ENCODE data around the gene CPLX3.

Gene CPLX3

DNA sequence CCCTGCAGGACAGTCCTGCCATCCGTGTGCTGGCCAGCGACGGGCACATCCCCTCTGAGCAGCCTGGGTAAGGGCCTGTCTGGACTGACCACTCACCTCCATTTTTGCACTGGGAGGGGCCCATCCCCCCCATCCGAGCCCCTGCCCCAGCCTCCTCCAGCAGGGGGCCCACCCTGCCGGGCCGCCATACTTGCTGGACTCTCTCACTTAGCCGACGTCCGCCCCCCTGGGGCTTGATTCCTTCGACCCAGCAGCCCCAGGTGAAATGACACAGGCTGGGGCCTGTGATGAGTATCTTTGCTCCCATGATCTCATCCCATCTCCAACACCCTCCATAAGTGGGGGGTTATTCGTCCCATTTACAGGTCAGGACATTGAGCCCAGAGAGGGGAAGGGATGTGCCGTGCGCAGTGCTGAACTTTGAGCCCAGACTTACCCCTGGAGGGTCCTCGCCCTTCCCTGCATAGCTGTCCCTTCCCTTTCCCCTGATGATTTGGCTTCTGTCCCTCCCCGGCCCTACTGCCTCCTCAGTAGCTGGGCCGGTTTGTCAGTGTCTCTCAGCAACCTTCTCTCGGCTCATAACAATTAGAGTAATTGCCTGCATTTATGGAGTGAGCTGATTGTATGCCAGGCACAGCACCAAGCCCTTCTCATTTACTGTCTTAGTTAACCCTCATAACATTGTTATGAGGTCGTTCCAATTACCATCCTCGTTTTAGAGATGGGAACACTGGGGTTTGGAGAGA lies 9.6 kb upstream of the CPLX3 start:
- H3K27ac ChIP-seq (ENCODE audit: low read depth, low read length) = no peak overlapping the region

DNA sequence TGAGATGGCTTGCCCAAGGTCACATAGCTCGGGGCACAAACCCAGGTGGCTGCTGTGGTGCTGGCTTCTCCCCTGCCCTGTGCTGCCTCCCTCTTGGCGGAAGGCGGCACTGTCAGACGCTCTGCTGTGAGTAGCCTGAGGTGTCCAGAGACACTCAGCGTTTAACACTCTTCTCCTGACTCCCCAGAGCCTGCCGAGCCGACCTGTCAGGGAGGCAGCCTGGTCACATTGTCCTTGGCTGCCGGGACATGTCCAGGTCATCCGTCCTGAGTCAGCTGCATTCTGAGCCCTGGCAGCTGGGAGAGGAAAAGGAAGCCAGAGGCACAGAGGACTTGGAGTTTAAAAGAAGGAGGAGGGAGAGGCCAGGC lies 9.1 kb upstream of the CPLX3 start:
- Histone ChIP-seq H3K4me1 (ENCODE audit: control insufficient read depth in 1 of 2, insufficient read depth in 2 of 2, low read length in 2 of 2) (peaks cover 30 to 34% of the 10 kb centered on the region in 2 donors), H3K9ac (ENCODE audit: low read depth in 1 of 2, low read length in 2 of 2) (peak overlapping the region in 1 of 2 donors; percentile 7), H3K27me3 (ENCODE audit: control insufficient read depth in 1 of 2, insufficient read depth in 2 of 2, low read length in 2 of 2) (no peaks in the 10 kb centered on the region), H3K4me3 (ENCODE audit: low read depth in 1 of 2, low read length in 2 of 2) (no peak overlapping the region), H3K36me3 (ENCODE audit: control insufficient read depth in 1 of 2, insufficient read depth in 2 of 2, low read length in 2 of 2) (no peaks in the 10 kb centered on the region), H3K9me3 (ENCODE audit: control insufficient read depth in 1 of 2, low read length in 2 of 2) (no peaks in the 10 kb centered on the region), H3K27ac (ENCODE audit: low read depth, low read length) (no peak overlapping the region)

More for the DNA sequence above, 9.6 kb upstream of the CPLX3 start:
- H3K9ac ChIP-seq (ENCODE audit: low read depth in 1 of 2, low read length in 2 of 2) = peak overlapping the region; percentile 1 to 7
- no peaks in the 10 kb centered on the region for H3K9me3 ChIP-seq (ENCODE audit: control insufficient read depth in 1 of 2, low read length in 2 of 2)
- no peaks in the 10 kb centered on the region for H3K27me3 ChIP-seq (ENCODE audit: control insufficient read depth in 1 of 2, insufficient read depth in 2 of 2, low read length in 2 of 2)
- no peaks in the 10 kb centered on the region for H3K36me3 ChIP-seq (ENCODE audit: control insufficient read depth in 1 of 2, insufficient read depth in 2 of 2, low read length in 2 of 2)
- H3K4me3 ChIP-seq (ENCODE audit: low read depth in 1 of 2, low read length in 2 of 2) = no peak overlapping the region
- H3K4me1 ChIP-seq (ENCODE audit: control insufficient read depth in 1 of 2, insufficient read depth in 2 of 2, low read length in 2 of 2) = peaks cover 30 to 34% of the 10 kb centered on the region in 2 donors

DNA sequence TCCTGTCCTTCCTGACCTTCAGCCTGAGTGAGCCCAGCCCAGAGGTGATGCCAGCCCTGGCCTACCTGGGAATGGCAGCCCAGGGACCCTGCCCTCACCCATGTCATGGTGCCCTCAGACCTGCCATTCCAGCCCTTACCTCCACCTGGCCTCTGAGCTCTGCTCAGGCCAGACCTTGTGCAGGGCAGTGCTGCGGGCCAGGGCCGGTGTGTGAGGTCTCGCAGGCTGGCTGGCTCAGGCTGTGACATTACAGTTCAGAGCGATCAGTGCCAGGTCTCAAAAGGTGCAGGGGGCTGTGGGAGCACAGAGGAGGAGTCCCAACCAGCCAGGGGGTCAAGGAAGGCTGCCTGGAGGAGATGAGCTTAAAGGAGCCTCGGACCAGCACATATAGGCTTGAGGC lies 6.4 kb upstream of the CPLX3 start:
- Histone ChIP-seq H3K4me3 (ENCODE audit: low read depth in 1 of 2, low read length in 2 of 2) (no peak overlapping the region), H3K27ac (ENCODE audit: low read depth, low read length) (no peak overlapping the region), H3K36me3 (ENCODE audit: control insufficient read depth in 1 of 2, insufficient read depth in 2 of 2, low read length in 2 of 2) (no peaks in the 10 kb centered on the region), H3K9ac (ENCODE audit: low read depth in 1 of 2, low read length in 2 of 2) (no peak overlapping the region), H3K4me1 (ENCODE audit: control insufficient read depth in 1 of 2, insufficient read depth in 2 of 2, low read length in 2 of 2) (peaks cover 25 to 28% of the 10 kb centered on the region in 2 donors), H3K9me3 (ENCODE audit: control insufficient read depth in 1 of 2, low read length in 2 of 2) (no peaks in the 10 kb centered on the region), H3K27me3 (ENCODE audit: control insufficient read depth in 1 of 2, insufficient read depth in 2 of 2, low read length in 2 of 2) (no peaks in the 10 kb centered on the region)

- Histone ChIP-seq H3K4me3 (ENCODE audit: low read depth in 1 of 2, low read length in 2 of 2) (no peak overlapping the region), H3K9me3 (ENCODE audit: control insufficient read depth in 1 of 2, low read length in 2 of 2) (no peaks in the 10 kb centered on the region), H3K27ac (ENCODE audit: low read depth, low read length) (no peak overlapping the region), H3K36me3 (ENCODE audit: control insufficient read depth in 1 of 2, insufficient read depth in 2 of 2, low read length in 2 of 2) (no peaks in the 10 kb centered on the region), H3K27me3 (ENCODE audit: control insufficient read depth in 1 of 2, insufficient read depth in 2 of 2, low read length in 2 of 2) (peaks cover 0 to 8% of the 10 kb centered on the region in 2 donors), H3K9ac (ENCODE audit: low read depth in 1 of 2, low read length in 2 of 2) (no peak overlapping the region), H3K4me1 (ENCODE audit: control insufficient read depth in 1 of 2, insufficient read depth in 2 of 2, low read length in 2 of 2) (peaks cover 20 to 22% of the 10 kb centered on the region in 2 donors)
Observed at GRCh38 chr15:74821091-74821789, 5.2 kb upstream of the CPLX3 start.

GRCh38 chr15:74821790-74822158 lies 4.7 kb upstream of the CPLX3 start:
- no peak overlapping the region for H3K9ac ChIP-seq (ENCODE audit: low read depth in 1 of 2, low read length in 2 of 2)
- no peak overlapping the region for H3K4me3 ChIP-seq (ENCODE audit: low read depth in 1 of 2, low read length in 2 of 2)
- H3K27me3 ChIP-seq (ENCODE audit: control insufficient read depth in 1 of 2, insufficient read depth in 2 of 2, low read length in 2 of 2) = peaks cover 1 to 10% of the 10 kb centered on the region in 2 donors
- no peaks in the 10 kb centered on the region for H3K36me3 ChIP-seq (ENCODE audit: control insufficient read depth in 1 of 2, insufficient read depth in 2 of 2, low read length in 2 of 2)
- no peaks in the 10 kb centered on the region for H3K9me3 ChIP-seq (ENCODE audit: control insufficient read depth in 1 of 2, low read length in 2 of 2)
- no peak overlapping the region for H3K27ac ChIP-seq (ENCODE audit: low read depth, low read length)
- peaks cover 19 to 20% of the 10 kb centered on the region in 2 donors for H3K4me1 ChIP-seq (ENCODE audit: control insufficient read depth in 1 of 2, insufficient read depth in 2 of 2, low read length in 2 of 2)

- Histone ChIP-seq H3K4me3 (ENCODE audit: low read depth in 1 of 2, low read length in 2 of 2) (no peak overlapping the region), H3K4me1 (ENCODE audit: control insufficient read depth in 1 of 2, insufficient read depth in 2 of 2, low read length in 2 of 2) (peaks cover 14 to 16% of the 10 kb centered on the region in 2 donors), H3K27ac (ENCODE audit: low read depth, low read length) (no peak overlapping the region), H3K36me3 (ENCODE audit: control insufficient read depth in 1 of 2, insufficient read depth in 2 of 2, low read length in 2 of 2) (no peaks in the 10 kb centered on the region), H3K27me3 (ENCODE audit: control insufficient read depth in 1 of 2, insufficient read depth in 2 of 2, low read length in 2 of 2) (peaks cover 6 to 15% of the 10 kb centered on the region in 2 donors), H3K9me3 (ENCODE audit: control insufficient read depth in 1 of 2, low read length in 2 of 2) (no peaks in the 10 kb centered on the region), H3K9ac (ENCODE audit: low read depth in 1 of 2, low read length in 2 of 2) (no peak overlapping the region)
Observed at GRCh38 chr15:74822233-74822632, 4.2 kb upstream of the CPLX3 start.

DNA sequence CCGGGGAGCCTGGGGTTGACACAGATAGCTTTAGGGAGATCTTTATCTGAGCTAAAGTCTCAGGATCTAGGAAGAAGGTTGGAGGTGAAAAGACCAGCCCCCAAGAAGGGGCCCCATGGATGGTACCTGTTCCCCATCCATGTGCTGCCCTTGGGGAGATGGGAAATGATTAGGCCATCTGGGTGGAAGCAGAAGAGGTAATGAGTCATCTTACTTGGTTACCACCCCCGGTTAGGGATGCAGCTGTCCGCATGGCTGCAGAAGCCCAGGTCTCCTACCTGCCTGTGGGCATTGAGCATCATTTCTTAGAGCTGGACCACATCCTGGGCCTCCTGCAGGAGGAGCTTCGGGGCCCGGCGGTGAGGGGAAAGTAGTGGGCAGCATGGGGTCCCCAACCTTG lies 3.1 kb upstream of the CPLX3 start:
- no peaks in the 10 kb centered on the region for H3K9me3 ChIP-seq (ENCODE audit: control insufficient read depth in 1 of 2, low read length in 2 of 2)
- H3K4me3 ChIP-seq (ENCODE audit: low read depth in 1 of 2, low read length in 2 of 2) = no peak overlapping the region
- no peak overlapping the region for H3K27ac ChIP-seq (ENCODE audit: low read depth, low read length)
- H3K27me3 ChIP-seq (ENCODE audit: control insufficient read depth in 1 of 2, insufficient read depth in 2 of 2, low read length in 2 of 2) = peaks cover 13 to 24% of the 10 kb centered on the region in 2 donors
- H3K9ac ChIP-seq (ENCODE audit: low read depth in 1 of 2, low read length in 2 of 2) = no peak overlapping the region
- peaks cover 8 to 9% of the 10 kb centered on the region in 2 donors for H3K4me1 ChIP-seq (ENCODE audit: control insufficient read depth in 1 of 2, insufficient read depth in 2 of 2, low read length in 2 of 2)
- no peaks in the 10 kb centered on the region for H3K36me3 ChIP-seq (ENCODE audit: control insufficient read depth in 1 of 2, insufficient read depth in 2 of 2, low read length in 2 of 2)

DNA sequence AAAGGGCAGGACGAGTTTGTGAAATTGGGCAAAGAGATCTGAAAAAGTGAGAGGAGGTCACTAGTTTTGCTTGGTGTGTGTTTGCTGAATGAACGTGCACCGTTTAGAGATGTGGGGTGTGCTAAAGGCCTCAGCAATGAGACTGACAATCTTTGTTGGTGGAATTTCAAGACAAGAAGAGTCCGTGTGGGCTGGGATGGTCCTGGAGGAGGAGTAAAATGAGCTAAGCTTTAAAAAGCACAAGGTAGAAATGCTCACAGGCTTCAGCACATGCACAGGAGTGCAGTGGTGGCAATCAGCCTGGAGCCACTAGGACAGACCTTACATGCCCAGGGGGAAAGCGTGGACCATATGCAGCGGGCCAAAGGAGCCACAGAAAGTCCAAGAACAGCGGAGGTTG lies 1.5 kb upstream of the CPLX3 start:
- Histone ChIP-seq H3K9ac (ENCODE audit: low read depth in 1 of 2, low read length in 2 of 2) (no peak overlapping the region), H3K9me3 (ENCODE audit: control insufficient read depth in 1 of 2, low read length in 2 of 2) (no peaks in the 10 kb centered on the region), H3K27ac (ENCODE audit: low read depth, low read length) (no peak overlapping the region), H3K4me3 (ENCODE audit: low read depth in 1 of 2, low read length in 2 of 2) (no peak overlapping the region), H3K36me3 (ENCODE audit: control insufficient read depth in 1 of 2, insufficient read depth in 2 of 2, low read length in 2 of 2) (no peaks in the 10 kb centered on the region), H3K4me1 (ENCODE audit: control insufficient read depth in 1 of 2, insufficient read depth in 2 of 2, low read length in 2 of 2) (no peaks in the 10 kb centered on the region), H3K27me3 (ENCODE audit: control insufficient read depth in 1 of 2, insufficient read depth in 2 of 2, low read length in 2 of 2) (peaks cover 13 to 28% of the 10 kb centered on the region in 2 donors)

- H3K4me3 ChIP-seq (ENCODE audit: low read depth in 1 of 2, low read length in 2 of 2) = no peak overlapping the region
- H3K36me3 ChIP-seq (ENCODE audit: control insufficient read depth in 1 of 2, insufficient read depth in 2 of 2, low read length in 2 of 2) = no peaks in the 10 kb centered on the region
- peaks cover 13 to 28% of the 10 kb centered on the region in 2 donors for H3K27me3 ChIP-seq (ENCODE audit: control insufficient read depth in 1 of 2, insufficient read depth in 2 of 2, low read length in 2 of 2)
Observed at GRCh38 chr15:74825866-74826265, 561 bp upstream of the CPLX3 start.

DNA sequence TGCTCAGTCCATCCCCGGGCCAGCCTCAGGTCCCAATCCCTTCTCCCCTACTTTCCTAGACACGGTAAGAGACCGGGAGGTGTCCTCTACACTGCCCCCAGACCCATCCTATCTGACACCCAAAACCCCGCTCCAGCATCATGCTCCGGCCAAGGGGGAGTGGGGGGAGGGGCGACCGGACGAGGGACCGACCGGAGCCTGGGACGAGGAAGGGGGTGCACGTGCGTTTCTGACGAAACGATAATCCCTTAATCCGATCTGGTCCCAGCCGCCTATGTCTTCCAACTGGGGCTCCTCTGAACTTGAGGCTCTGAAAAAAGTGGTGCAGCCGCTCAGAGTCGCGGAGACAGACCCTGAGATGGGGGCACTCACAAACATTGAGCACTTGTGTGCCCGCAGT lies 494 bp downstream of the CPLX3 start:
- Histone ChIP-seq H3K36me3 (ENCODE audit: control insufficient read depth in 1 of 2, insufficient read depth in 2 of 2, low read length in 2 of 2) (no peaks in the 10 kb centered on the region), H3K4me3 (ENCODE audit: low read depth in 1 of 2, low read length in 2 of 2) (no peak overlapping the region), H3K9ac (ENCODE audit: low read depth in 1 of 2, low read length in 2 of 2) (no peak overlapping the region), H3K27me3 (ENCODE audit: control insufficient read depth in 1 of 2, insufficient read depth in 2 of 2, low read length in 2 of 2) (peaks cover 13 to 28% of the 10 kb centered on the region in 2 donors), H3K27ac (ENCODE audit: low read depth, low read length) (no peak overlapping the region), H3K4me1 (ENCODE audit: control insufficient read depth in 1 of 2, insufficient read depth in 2 of 2, low read length in 2 of 2) (peaks cover 8% of the 10 kb centered on the region in 2 donors), H3K9me3 (ENCODE audit: control insufficient read depth in 1 of 2, low read length in 2 of 2) (no peaks in the 10 kb centered on the region)

More at GRCh38 chr15:74825866-74826265, 561 bp upstream of the CPLX3 start:
- H3K9me3 ChIP-seq (ENCODE audit: control insufficient read depth in 1 of 2, low read length in 2 of 2) = no peaks in the 10 kb centered on the region
- H3K9ac ChIP-seq (ENCODE audit: low read depth in 1 of 2, low read length in 2 of 2) = no peak overlapping the region
- peaks cover 0 to 1% of the 10 kb centered on the region in 2 donors for H3K4me1 ChIP-seq (ENCODE audit: control insufficient read depth in 1 of 2, insufficient read depth in 2 of 2, low read length in 2 of 2)
- H3K27ac ChIP-seq (ENCODE audit: low read depth, low read length) = no peak overlapping the region
